ENCODE results near the gene SLC27A4.

Gene SLC27A4

DNA sequence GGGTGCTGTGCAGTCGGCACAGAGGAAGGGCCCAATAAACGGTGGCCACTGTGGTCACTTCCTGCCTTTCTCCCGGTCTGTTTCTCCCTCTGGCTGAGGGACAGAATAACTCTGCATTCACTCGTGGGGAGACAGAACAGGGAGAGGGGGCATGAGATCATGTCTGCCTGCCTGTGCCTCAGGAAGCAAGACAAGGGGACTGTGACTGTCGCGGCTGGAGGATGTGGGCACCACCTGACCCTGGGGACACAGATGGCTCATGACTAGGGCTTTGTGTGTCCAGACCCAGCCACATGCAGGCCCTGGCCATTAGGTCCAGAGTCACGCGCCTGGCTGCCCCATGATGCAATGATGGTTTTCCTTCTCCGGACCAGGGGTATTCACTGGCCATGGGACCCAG is 23.9 kb upstream of the SLC27A4 start:
- DNase-seq (ENCODE audit: low spot score): no peak
- in situ Hi-C loops (cut with MboI; ENCODE audit: low pct_unique_long_range_greater_than_20kb, low sequenced_read_pairs, unreplicated experiment): no loop called here
- TF ChIP-seq, protein P1, sequence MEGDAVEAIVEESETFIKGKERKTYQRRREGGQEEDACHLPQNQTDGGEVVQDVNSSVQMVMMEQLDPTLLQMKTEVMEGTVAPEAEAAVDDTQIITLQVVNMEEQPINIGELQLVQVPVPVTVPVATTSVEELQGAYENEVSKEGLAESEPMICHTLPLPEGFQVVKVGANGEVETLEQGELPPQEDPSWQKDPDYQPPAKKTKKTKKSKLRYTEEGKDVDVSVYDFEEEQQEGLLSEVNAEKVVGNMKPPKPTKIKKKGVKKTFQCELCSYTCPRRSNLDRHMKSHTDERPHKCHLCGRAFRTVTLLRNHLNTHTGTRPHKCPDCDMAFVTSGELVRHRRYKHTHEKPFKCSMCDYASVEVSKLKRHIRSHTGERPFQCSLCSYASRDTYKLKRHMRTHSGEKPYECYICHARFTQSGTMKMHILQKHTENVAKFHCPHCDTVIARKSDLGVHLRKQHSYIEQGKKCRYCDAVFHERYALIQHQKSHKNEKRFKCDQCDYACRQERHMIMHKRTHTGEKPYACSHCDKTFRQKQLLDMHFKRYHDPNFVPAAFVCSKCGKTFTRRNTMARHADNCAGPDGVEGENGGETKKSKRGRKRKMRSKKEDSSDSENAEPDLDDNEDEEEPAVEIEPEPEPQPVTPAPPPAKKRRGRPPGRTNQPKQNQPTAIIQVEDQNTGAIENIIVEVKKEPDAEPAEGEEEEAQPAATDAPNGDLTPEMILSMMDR (IDR thresholded peaks at IDR 0.05; ENCODE audit: extremely low read depth, insufficient read depth, missing control alignments): no peak

DNA sequence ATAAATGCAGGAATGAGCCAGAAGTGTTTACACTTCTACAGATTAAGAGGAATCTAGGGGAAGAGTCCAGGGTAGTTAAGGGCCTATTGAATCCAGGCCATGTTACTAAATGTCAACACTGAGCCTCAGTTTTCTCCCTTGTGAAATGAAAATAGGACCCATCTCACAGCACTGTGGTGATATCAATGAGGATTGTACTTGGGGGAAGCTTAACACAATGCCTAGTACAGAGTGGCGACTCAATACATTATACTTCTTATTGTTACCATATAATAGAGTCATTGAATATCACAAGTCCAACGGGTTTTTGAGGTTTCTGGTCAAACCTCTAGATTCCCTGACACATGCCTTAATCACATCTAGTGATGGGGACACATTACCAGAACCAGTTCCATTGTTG is 22.7 kb upstream of the SLC27A4 start:
- in situ Hi-C loops (cut with MboI; ENCODE audit: low pct_unique_long_range_greater_than_20kb, low sequenced_read_pairs, unreplicated experiment): no loop called here
- TF ChIP-seq, protein P1 (IDR thresholded peaks at IDR 0.05; ENCODE audit: extremely low read depth, insufficient read depth, missing control alignments): no peak
- no peak for DNase-seq (ENCODE audit: low spot score)

DNA sequence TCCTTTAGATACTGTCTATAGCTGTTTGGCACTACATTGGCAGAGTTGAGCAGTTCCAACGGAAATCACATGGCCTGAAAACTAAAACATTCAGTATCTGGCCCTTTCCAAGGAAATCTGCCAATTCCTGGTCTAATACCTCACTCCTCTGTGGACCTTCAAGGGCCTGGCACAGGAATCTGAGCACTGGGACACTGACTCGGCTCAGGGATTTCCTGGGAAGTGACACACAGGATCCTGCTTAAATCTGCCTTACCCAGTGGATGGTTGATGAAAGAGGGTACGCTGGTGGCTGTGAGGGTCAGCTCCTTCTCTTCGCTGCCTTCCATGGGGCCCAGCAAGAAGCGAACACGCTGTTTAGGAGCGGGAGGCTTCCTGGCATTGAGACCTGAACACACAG is 19.0 kb upstream of the SLC27A4 start:
- TF ChIP-seq, protein P1 (IDR thresholded peaks at IDR 0.05; ENCODE audit: extremely low read depth, insufficient read depth, missing control alignments): no peak
- in situ Hi-C loops (cut with MboI; ENCODE audit: low pct_unique_long_range_greater_than_20kb, low sequenced_read_pairs, unreplicated experiment): no loop called here
- no peak for DNase-seq (ENCODE audit: low spot score)

DNA sequence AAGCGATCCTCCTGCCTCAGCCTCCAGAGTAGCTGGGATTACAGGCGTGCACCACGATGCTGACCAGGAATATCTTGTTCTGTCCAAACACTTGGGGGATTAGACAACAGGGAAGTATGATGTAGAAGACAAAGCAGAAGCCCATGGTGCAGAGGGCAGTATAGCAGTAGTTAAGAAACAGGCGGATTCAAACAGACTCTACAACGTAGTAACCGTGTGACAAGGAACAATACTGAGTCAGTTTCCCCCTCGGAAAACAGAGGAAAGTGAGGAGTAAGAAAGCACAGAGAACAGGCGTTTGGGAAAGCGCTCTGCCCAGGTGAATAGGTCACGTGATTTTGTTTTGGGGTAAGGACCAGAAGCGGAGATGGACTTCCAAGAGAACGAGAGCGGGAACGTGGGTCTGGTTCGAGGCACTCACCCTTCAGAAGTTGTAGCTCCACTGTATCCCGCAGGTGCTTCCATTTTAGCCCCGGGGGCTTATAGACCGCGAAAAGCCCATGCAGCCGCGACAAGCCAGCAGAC is 18.4 kb upstream of the SLC27A4 start:
- no peak for DNase-seq (ENCODE audit: low spot score)
- in situ Hi-C loops (cut with MboI; ENCODE audit: low pct_unique_long_range_greater_than_20kb, low sequenced_read_pairs, unreplicated experiment): no loop called here
- TF ChIP-seq, protein P1 (IDR thresholded peaks at IDR 0.05; ENCODE audit: extremely low read depth, insufficient read depth, missing control alignments): no peak

DNA sequence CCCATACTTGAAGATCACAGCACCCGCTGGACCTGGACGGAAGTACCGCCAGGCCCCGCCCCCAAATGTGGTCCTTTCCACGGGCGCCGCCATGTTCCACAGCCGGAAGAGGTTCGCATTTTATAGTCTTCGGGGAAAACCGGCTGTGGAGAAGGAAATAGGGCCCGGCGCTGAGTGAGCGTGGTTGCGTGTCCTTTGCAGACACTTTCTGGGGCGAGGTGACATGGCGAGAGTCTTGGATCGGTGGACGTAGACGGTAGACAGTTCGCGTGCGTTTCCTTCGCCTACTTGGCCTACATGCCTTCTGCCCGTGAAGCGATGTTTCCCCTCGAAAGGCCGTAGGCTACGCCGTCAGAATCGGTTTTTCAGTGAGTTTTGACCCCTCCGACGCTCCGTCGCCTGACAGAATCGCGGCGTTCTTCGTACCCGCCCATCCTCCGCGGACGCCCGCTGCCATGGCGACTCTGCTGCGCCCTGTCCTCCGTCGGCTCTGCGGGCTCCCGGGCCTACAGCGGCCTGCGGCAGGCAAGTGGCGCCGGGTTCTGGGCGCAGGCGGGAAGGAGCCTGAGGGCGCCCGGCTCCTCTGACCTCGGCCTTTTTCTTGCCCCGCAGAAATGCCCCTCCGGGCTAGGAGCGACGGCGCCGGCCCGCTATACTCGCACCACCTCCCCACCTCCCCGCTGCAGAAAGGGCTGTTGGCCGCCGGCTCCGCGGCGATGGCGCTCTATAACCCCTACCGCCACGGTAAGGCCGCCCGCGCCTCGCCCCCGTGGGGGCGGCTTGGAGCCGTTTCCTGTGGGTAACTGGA is 17.7 kb upstream of the SLC27A4 start, which contains the start of the genes COQ4 and TRUB2:
COQ4 (plus strand) TSS at position 436 of the 808 bp plus-strand sequence; CDS start at position 456, 20 bp downstream.
TRUB2 (minus strand) TSS at position 44 of the 808 bp plus-strand sequence; CDS start at position 5, 39 bp downstream.
- TF ChIP-seq, protein P1 (IDR thresholded peaks at IDR 0.05; ENCODE audit: extremely low read depth, insufficient read depth, missing control alignments): no peak
- DNase-seq (ENCODE audit: low spot score): peak; percentile 97
- in situ Hi-C loops (cut with MboI; ENCODE audit: low pct_unique_long_range_greater_than_20kb, low sequenced_read_pairs, unreplicated experiment): no loop called here

DNA sequence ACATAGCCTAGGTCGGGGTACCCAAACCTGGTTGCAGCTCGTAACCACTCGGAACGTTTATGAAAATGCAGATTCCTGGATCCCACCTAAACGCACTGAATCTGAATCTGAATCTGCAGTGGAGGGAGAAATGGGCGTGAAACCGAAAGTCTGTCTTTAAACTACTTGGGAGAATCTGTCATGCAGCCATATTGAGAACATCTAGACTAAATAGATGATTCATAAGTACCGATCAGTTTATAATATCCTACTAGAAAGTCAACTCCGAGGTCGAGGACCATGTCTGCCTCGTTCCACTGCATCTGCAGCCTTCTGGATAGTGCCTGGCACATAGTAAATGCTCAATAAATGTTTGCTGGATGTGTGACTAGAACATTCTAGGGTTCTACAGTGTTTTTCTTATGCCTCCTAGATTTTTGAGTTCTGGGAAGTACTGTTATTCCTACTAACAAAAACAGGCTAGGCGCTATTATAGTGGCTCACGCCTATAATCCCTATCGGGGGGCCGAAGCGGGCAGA is 17.1 kb upstream of the SLC27A4 start:
- TF ChIP-seq, protein P1 (IDR thresholded peaks at IDR 0.05; ENCODE audit: extremely low read depth, insufficient read depth, missing control alignments): no peak
- peak; percentile 51 for DNase-seq (ENCODE audit: low spot score)
- in situ Hi-C loops (cut with MboI; ENCODE audit: low pct_unique_long_range_greater_than_20kb, low sequenced_read_pairs, unreplicated experiment): no loop called here
